ENCODE measurements around the gene LPAR3. TPM values are rescaled to one million over a fixed set of nuclear protein-coding genes. Genes with fewer than 3 reads are reported as not detected.
"Not testable (repeated sequence)": the region's sequence is repeated elsewhere in the genome, so short reads cannot be mapped to it uniquely, and the experiment has no call there.

Gene LPAR3
- total RNA-seq, 4 donors from 2014 or later: 1.5 TPM; not detected in 3

GRCh38 chr1:84916897-84917296 lies 23.9 kb upstream of the LPAR3 start:
- Histone ChIP-seq H3K36me3 (no peaks in the 10 kb centered on the region), H3K9me3 (no peaks in the 10 kb centered on the region), H3K27me3 (no peaks in the 10 kb centered on the region), H3K4me1 (no peaks in the 10 kb centered on the region), H3K27ac (no peak overlapping the region), H3K4me3 (no peak overlapping the region)
- no peak for DNase-seq (ENCODE audit: low spot score in 2 of 2)
- TF ChIP-seq EP300 (IDR thresholded peaks at IDR 0.05) (no peak), POLR2A (IDR thresholded peaks at IDR 0.05) (no peak), CTCF (IDR thresholded peaks at IDR 0.05) (no peak)
- 43 to 53% methylated on average over 4 of the region's 4 CpGs for WGBS, 2 donors

GRCh38 chr1:84913555-84913892 lies 20.5 kb upstream of the LPAR3 start:
- no peaks in the 10 kb centered on the region for H3K4me1 ChIP-seq
- no peaks in the 10 kb centered on the region for H3K27me3 ChIP-seq
- H3K36me3 ChIP-seq: no peaks in the 10 kb centered on the region
- H3K27ac ChIP-seq: no peak overlapping the region
- no peak for TF ChIP-seq CTCF (IDR thresholded peaks at IDR 0.05)
- no peak for TF ChIP-seq POLR2A (IDR thresholded peaks at IDR 0.05)
- DNase-seq (ENCODE audit: low spot score in 2 of 2): no peak
- 43 to 46% methylated on average over 4 of the region's 4 CpGs for WGBS, 2 donors
- H3K4me3 ChIP-seq: no peak overlapping the region
- H3K9me3 ChIP-seq: no peaks in the 10 kb centered on the region

GRCh38 chr1:84912726-84913554 lies 19.9 kb upstream of the LPAR3 start:
- Histone ChIP-seq H3K4me1 (no peaks in the 10 kb centered on the region), H3K4me3 (no peak overlapping the region), H3K27me3 (no peaks in the 10 kb centered on the region), H3K27ac (no peak overlapping the region), H3K36me3 (no peaks in the 10 kb centered on the region), H3K9me3 (no peaks in the 10 kb centered on the region)
- TF ChIP-seq EP300 (IDR thresholded peaks at IDR 0.05): no peak
- no peak for TF ChIP-seq POLR2A (IDR thresholded peaks at IDR 0.05)
- no peak for TF ChIP-seq CTCF (IDR thresholded peaks at IDR 0.05)
- WGBS, 2 donors: 69% methylated on average over 3 of the region's 3 CpGs
- DNase-seq (ENCODE audit: low spot score in 2 of 2): no peak

GRCh38 chr1:84908746-84909464 lies 15.9 kb upstream of the LPAR3 start:
- WGBS, 2 donors: 80 to 92% methylated on average over 4 of the region's 4 CpGs
- H3K9me3 ChIP-seq; H3K36me3 ChIP-seq; H3K4me3 ChIP-seq; DNase-seq (ENCODE audit: low spot score in 2 of 2); H3K27me3 ChIP-seq; H3K4me1 ChIP-seq; H3K27ac ChIP-seq: not testable (repeated sequence)

- DNase-seq (ENCODE audit: low spot score in 2 of 2): no peak
- Histone ChIP-seq H3K36me3 (no peaks in the 10 kb centered on the region), H3K27me3 (no peaks in the 10 kb centered on the region), H3K27ac (no peak overlapping the region), H3K4me1 (no peaks in the 10 kb centered on the region), H3K9me3 (peaks cover 0 to 4% (median 0%) of the 10 kb centered on the region in 4 donors), H3K4me3 (no peak overlapping the region)
- TF ChIP-seq POLR2A (IDR thresholded peaks at IDR 0.05): no peak
- 66 to 70% methylated on average over 6 of the region's 6 CpGs for WGBS, 2 donors
Observed at GRCh38 chr1:84907095-84907827, 14.3 kb upstream of the LPAR3 start.

GRCh38 chr1:84902727-84903126 lies 9.7 kb upstream of the LPAR3 start:
- H3K36me3 ChIP-seq; H3K27ac ChIP-seq; H3K27me3 ChIP-seq; H3K4me3 ChIP-seq; DNase-seq (ENCODE audit: low spot score in 2 of 2); H3K9me3 ChIP-seq; H3K4me1 ChIP-seq: not testable (repeated sequence)
- WGBS, 2 donors: 76 to 88% methylated on average over 7 of the region's 7 CpGs

Measured in tibial nerve (tissue), 4 donors.